HFFc6 (cell line): Measurements from ENCODE around the gene GALNT10. TPM values are rescaled to one million over a fixed set of nuclear protein-coding genes. Genes with fewer than 3 reads are reported as not detected.

Experiments used
- DNase-seq: peaks from one replicate; pipeline ENCODE4 v3.0.0-alpha.2; 2018
- H3K27ac Mint-ChIP-seq: 2 replicates; pipeline ENCODE4 v1.8.0; 2020; ENCODE audit warnings: mild to moderate bottlenecking, mixed read lengths
- H3K27me3 Mint-ChIP-seq: 2 replicates; pipeline ENCODE4 v1.8.0; 2021; ENCODE audit warnings: mild to moderate bottlenecking, moderate library complexity, mixed read lengths; ENCODE audit not compliant: insufficient read depth
- H3K36me3 Mint-ChIP-seq: 2 replicates; pipeline ENCODE4 v1.8.0; 2021; ENCODE audit warnings: low read depth, mixed read lengths
- H3K4me1 Mint-ChIP-seq: 2 replicates; pipeline ENCODE4 v1.8.0; 2020; ENCODE audit warnings: low read depth, mixed read lengths
- H3K4me3 Mint-ChIP-seq: 2 replicates; pipeline ENCODE4 v1.8.0; 2020; ENCODE audit warnings: mild to moderate bottlenecking, moderate library complexity, mixed read lengths
- H3K9me3 Mint-ChIP-seq: 2 replicates; pipeline ENCODE4 v1.8.0; 2020; ENCODE audit warnings: mild to moderate bottlenecking, mixed read lengths
- CTCF ChIP-seq: fragments of 200-600 bp; sonication (generic); IDR thresholded peaks from 2 replicates; pipeline ENCODE4 v1.5.0; 2021; ENCODE audit warnings: antibody characterized with exemption, mild to moderate bottlenecking
- total RNA-seq, 6 experiments: library from RNA; stranded (reverse); fragmentation: NEBNext Ultra II Directional; extraction: Animal tissue kit (Norgen Biotek cat#: 25700); gene quantifications; 2 replicates in 1 of 6; 3 replicates in 5 of 6; pipeline ENCODE4 v1.2.3, GENCODE V29; 2021

GALNT10 gene
- total RNA-seq, 6 experiments from 2014 or later: 129 to 161 (median 157) TPM

- no peak for TF ChIP-seq CTCF
- Mint-ChIP-seq H3K36me3 (peaks cover 25% of the 10 kb centered on the region), H3K4me1 (peaks cover 25% of the 10 kb centered on the region), H3K27ac (peak overlapping the region; percentile 36; the same call in 1 of the 2 replicates), H3K4me3 (no peak overlapping the region), H3K9me3 (no peaks in the 10 kb centered on the region), H3K27me3 (no peaks in the 10 kb centered on the region; the same call in 1 of the 2 replicates)
- DNase-seq: no peak
Observed at GRCh38 chr5:154318691-154319090, 128.2 kb downstream of the GALNT10 start.

GRCh38 chr5:154319736-154320135 lies 129.2 kb downstream of the GALNT10 start:
- no peaks in the 10 kb centered on the region; the same call in 1 of the 2 replicates for H3K27me3 Mint-ChIP-seq
- no peak for DNase-seq
- TF ChIP-seq CTCF: no peak
- H3K36me3 Mint-ChIP-seq: peaks cover 32% of the 10 kb centered on the region
- no peak overlapping the region; the same call in 1 of the 2 replicates for H3K4me3 Mint-ChIP-seq
- no peaks in the 10 kb centered on the region for H3K9me3 Mint-ChIP-seq
- peaks cover 25% of the 10 kb centered on the region for H3K4me1 Mint-ChIP-seq
- H3K27ac Mint-ChIP-seq: peak overlapping the region; percentile 1; the same call in 1 of the 2 replicates

- TF ChIP-seq CTCF: no peak
- Mint-ChIP-seq H3K36me3 (peaks cover 30% of the 10 kb centered on the region), H3K27ac (no peak overlapping the region), H3K9me3 (no peaks in the 10 kb centered on the region), H3K27me3 (no peaks in the 10 kb centered on the region; the same call in 1 of the 2 replicates), H3K4me3 (no peak overlapping the region), H3K4me1 (peaks cover 25% of the 10 kb centered on the region)
- DNase-seq: no peak
Observed at GRCh38 chr5:154320224-154321089, 129.9 kb downstream of the GALNT10 start.

- Mint-ChIP-seq H3K9me3 (no peaks in the 10 kb centered on the region), H3K4me3 (no peak overlapping the region), H3K27me3 (no peaks in the 10 kb centered on the region; the same call in 1 of the 2 replicates), H3K27ac (no peak overlapping the region), H3K36me3 (peaks cover 26% of the 10 kb centered on the region), H3K4me1 (peaks cover 23% of the 10 kb centered on the region)
- TF ChIP-seq CTCF: no peak
- no peak for DNase-seq
Observed at GRCh38 chr5:154321546-154321945, 131.0 kb downstream of the GALNT10 start.

- Mint-ChIP-seq H3K36me3 (peaks cover 22% of the 10 kb centered on the region), H3K9me3 (no peaks in the 10 kb centered on the region), H3K27me3 (peaks cover 2% of the 10 kb centered on the region; the same call in 1 of the 2 replicates), H3K4me1 (peaks cover 13% of the 10 kb centered on the region), H3K4me3 (no peak overlapping the region), H3K27ac (no peak overlapping the region)
- no peak for DNase-seq
- no peak for TF ChIP-seq CTCF
Observed at GRCh38 chr5:154324033-154324432, 133.5 kb downstream of the GALNT10 start.
